NT2/D1 (cell line): ENCODE measurements around the gene PRODH2.
A peak's percentile ranks its signal among the peaks of the same experiment; 100 is the strongest.

Experiments used
- DNase-seq: peaks from one replicate; pipeline ENCODE4 v3.0.0-alpha.2; 2011; ENCODE audit warnings: low read depth, low spot score
- H3K27me3 ChIP-seq: 2 replicates; pipeline ENCODE4 v1.6.0; 2011; ENCODE audit warnings: mild to moderate bottlenecking; ENCODE audit not compliant: insufficient read length, insufficient read depth
- H3K36me3 ChIP-seq: 2 replicates; pipeline ENCODE4 v1.6.1; 2011; ENCODE audit warnings: mild to moderate bottlenecking, low read length, mixed read lengths; ENCODE audit not compliant: insufficient read depth, insufficient read length
- H3K4me1 ChIP-seq: 2 replicates; pipeline ENCODE4 v1.5.1; 2011; ENCODE audit not compliant: insufficient read depth, insufficient read length
- H3K4me3 ChIP-seq: 2 replicates; pipeline ENCODE4 v1.5.1; 2011; ENCODE audit warnings: low read depth; ENCODE audit not compliant: insufficient read length
- H3K9ac ChIP-seq: 2 replicates; pipeline ENCODE4 v1.6.0; 2011; ENCODE audit warnings: low read depth; ENCODE audit not compliant: insufficient read length
- H3K9me3 ChIP-seq: 2 replicates; pipeline ENCODE4 v1.5.1; 2011; ENCODE audit warnings: mild to moderate bottlenecking, low read length; ENCODE audit not compliant: insufficient read depth
- SUZ12 ChIP-seq: IDR thresholded peaks from 2 replicates; pipeline ENCODE4 v1.6.1; 2011; ENCODE audit not compliant: insufficient read length, insufficient read depth; ENCODE audit errors: extremely low read depth
- YY1 ChIP-seq: IDR thresholded peaks from 2 replicates; pipeline ENCODE4 v1.6.1; 2011; ENCODE audit not compliant: insufficient read length, insufficient read depth
- ZNF274 ChIP-seq: IDR thresholded peaks from 2 replicates; pipeline ENCODE4 v1.6.1; 2011; ENCODE audit warnings: mild to moderate bottlenecking, low read depth, low read length

PRODH2 gene

DNA sequence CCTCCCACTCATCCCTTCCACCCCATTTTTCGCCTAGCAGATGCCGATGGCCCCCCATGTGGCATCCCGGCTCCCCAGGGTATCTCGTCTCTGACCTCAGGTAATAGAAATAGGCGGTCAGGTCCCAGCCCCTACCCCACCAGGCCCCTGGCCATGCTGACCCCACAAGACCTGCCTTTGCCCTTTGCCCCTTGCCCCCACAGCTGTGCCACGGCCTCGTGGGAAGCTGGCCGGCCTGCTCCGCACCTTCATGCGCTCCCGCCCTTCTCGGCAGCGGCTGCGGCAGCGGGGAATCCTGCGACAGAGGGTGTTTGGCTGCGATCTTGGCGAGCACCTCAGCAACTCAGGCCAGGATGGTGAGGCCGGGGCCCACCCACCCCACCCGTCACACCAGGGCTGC lies 31.9 kb downstream of the PRODH2 start:
- H3K4me3 ChIP-seq: no peak overlapping the region
- DNase-seq: no peak
- H3K9ac ChIP-seq: no peak overlapping the region
- peaks cover 18% of the 10 kb centered on the region for H3K27me3 ChIP-seq
- no peaks in the 10 kb centered on the region for H3K36me3 ChIP-seq
- TF ChIP-seq YY1: no peak
- TF ChIP-seq SUZ12: no peak
- no peak for TF ChIP-seq ZNF274
- peaks cover 23% of the 10 kb centered on the region for H3K4me1 ChIP-seq
- no peaks in the 10 kb centered on the region for H3K9me3 ChIP-seq

- Histone ChIP-seq H3K4me1 (peaks cover 20% of the 10 kb centered on the region), H3K27me3 (peaks cover 18% of the 10 kb centered on the region), H3K9me3 (no peaks in the 10 kb centered on the region), H3K4me3 (no peak overlapping the region), H3K9ac (no peak overlapping the region), H3K36me3 (no peaks in the 10 kb centered on the region)
- no peak for TF ChIP-seq ZNF274
- TF ChIP-seq SUZ12: no peak
- no peak for DNase-seq
These were observed 32.6 kb downstream of the PRODH2 start for GRCh38 chr19:35780058-35780457.

GRCh38 chr19:35779033-35779432 lies 33.6 kb downstream of the PRODH2 start:
- TF ChIP-seq ZNF274 (no peak), SUZ12 (no peak), YY1 (no peak)
- H3K4me3 ChIP-seq: no peak overlapping the region
- H3K9me3 ChIP-seq: no peaks in the 10 kb centered on the region
- no peaks in the 10 kb centered on the region for H3K36me3 ChIP-seq
- H3K9ac ChIP-seq: no peak overlapping the region
- peaks cover 24% of the 10 kb centered on the region for H3K27me3 ChIP-seq
- DNase-seq: no peak
- H3K4me1 ChIP-seq: peaks cover 23% of the 10 kb centered on the region

- H3K9me3 ChIP-seq: no peaks in the 10 kb centered on the region
These were observed 34.7 kb downstream of the PRODH2 start for GRCh38 chr19:35777961-35778360.

DNA sequence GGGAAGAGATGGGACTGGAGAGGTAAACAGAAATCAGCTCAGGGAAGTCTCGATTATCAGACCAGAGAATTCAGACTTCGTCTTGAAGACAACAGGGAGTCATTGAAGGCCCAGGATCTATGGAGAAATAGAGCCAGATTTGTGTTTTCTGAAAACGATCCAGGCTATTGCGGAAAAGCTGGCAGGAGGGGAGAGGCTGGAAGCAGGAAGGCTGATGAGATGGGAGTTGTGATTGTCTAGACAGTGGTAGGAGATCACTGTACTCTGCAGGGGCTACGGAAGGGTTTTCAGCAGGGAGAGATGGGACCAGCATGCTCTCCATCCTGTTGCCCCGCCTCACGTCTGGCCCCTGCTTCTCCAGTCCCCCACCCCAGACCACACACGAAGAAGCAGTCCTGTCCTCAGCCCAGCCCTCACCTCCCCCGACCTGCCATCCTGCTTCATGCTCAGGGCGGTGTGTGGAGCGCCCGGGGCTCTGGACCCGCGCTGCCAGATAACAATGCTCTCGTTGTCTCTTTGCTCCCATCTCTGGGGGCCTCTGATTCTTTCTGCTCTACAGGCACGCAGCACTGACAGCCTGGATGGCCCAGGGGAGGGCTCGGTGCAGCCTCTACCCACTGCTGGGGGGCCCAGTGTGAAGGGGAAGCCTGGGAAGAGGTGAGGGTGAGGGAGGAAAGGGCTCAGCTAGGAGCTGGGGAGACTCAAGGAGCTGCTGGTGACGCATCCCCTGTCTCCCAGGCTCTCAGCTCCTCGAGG lies 35.4 kb downstream of the PRODH2 start:
- Histone ChIP-seq H3K9ac (peak overlapping the region; percentile 51), H3K27me3 (peaks cover 25% of the 10 kb centered on the region), H3K4me3 (no peak overlapping the region), H3K9me3 (no peaks in the 10 kb centered on the region), H3K36me3 (no peaks in the 10 kb centered on the region), H3K4me1 (peaks cover 22% of the 10 kb centered on the region)
- peak; percentile 40 for DNase-seq
- TF ChIP-seq ZNF274 (no peak), SUZ12 (no peak), YY1 (no peak)

More at GRCh38 chr19:35777961-35778360, 34.7 kb downstream of the PRODH2 start:
- Histone ChIP-seq H3K36me3 (no peaks in the 10 kb centered on the region), H3K9ac (peak overlapping the region; percentile 21), H3K4me1 (peaks cover 22% of the 10 kb centered on the region), H3K27me3 (peaks cover 25% of the 10 kb centered on the region), H3K4me3 (no peak overlapping the region)
- TF ChIP-seq ZNF274 (no peak), SUZ12 (no peak), YY1 (no peak)
- DNase-seq: no peak

DNA sequence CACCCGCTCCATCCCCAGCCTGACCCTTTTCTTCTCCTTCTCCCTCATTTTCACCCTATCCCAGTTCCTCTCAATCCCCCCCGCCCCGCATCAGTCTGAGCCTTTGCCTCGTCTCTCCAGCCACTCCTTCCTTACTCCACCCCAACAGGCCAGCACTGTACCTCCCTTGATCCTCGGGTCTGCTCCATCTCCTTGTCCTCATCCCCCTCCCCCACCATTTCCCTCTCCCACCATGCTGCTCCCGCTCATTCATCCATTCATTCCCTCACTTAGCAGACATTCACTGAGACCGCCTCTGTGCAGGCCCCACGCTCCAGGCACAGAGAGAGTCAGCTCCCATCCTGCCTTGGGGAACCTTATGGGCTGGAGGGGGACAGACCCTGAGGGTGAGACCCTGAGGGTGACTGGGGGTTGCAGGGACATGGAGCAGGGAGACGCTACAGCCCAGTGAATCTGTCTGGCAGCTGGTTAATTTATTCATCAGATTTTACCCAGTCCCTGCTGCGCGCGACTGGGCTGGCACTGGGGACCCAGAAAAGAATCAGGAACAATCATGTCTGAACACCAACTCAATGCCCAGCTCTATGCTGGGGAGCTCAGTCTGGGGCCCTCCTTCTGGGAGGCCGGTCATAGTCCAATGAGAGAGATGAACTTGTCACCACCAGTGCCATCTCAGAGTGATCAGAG lies 36.4 kb downstream of the PRODH2 start:
- no peak for TF ChIP-seq ZNF274
- TF ChIP-seq YY1: no peak
- TF ChIP-seq SUZ12: no peak
- DNase-seq: no peak
- H3K9me3 ChIP-seq: no peaks in the 10 kb centered on the region
- H3K4me3 ChIP-seq: no peak overlapping the region
- H3K4me1 ChIP-seq: peaks cover 16% of the 10 kb centered on the region
- H3K36me3 ChIP-seq: no peaks in the 10 kb centered on the region
- H3K9ac ChIP-seq: no peak overlapping the region
- peaks cover 25% of the 10 kb centered on the region for H3K27me3 ChIP-seq

DNA sequence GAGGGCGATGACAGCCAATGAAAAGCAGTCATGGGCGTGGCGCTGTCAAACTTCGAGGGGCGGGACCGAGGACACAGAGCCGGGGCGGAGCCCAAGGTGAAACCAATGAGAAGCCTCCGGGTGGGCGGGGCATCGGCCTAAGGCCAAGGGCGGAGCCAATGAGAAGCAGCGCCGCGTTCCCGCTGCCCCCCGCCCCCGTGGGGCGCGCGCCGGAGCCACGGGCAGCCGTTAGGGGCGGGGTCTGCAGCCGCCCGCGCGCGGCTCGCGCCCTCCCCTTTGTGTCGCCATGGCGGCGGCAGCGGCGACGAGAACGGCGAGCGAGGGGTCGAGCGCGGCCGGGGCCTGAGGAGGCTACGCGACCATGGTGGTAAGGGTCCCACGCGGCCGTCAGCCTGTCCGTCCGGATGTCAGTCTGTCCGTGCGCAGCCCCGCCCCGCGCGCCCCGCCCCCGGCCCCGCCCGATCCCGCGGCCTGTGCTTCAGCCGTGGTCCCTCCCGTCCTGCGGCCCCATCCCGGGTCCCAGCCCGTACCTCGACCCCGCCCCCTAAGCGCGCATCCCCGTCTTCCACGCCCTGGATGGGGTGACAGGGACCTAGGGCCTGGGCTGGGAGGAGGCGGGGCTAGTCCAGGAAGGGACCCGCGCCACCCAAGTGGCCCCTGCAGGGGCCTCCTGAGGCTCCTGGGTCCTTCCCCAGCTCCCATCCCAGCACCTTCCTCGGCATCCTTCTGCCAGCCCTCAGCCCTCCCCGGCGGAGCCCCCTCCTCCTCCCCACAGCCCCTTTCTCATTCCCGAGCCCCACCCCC lies 37.1 kb downstream of the PRODH2 start, which contains the start of gene ARHGAP33:
TSS of gene ARHGAP33 (plus strand) at position 267 of the 804 bp plus-strand sequence. CDS start at position 362, 95 bp downstream.
- TF ChIP-seq ZNF274: no peak
- TF ChIP-seq YY1: no peak
- TF ChIP-seq SUZ12: no peak
- peak within 1 kb of the TSS; percentile 51 for H3K4me3 ChIP-seq
- H3K9ac ChIP-seq: peak within 1 kb of the TSS; percentile 56
- DNase-seq: peak; percentile 87
- no peaks in the 10 kb centered on the region for H3K9me3 ChIP-seq
- H3K27me3 ChIP-seq: peaks cover 25% of the 10 kb centered on the region
- peaks cover 15% of the 10 kb centered on the region for H3K4me1 ChIP-seq
- no peaks in the 10 kb centered on the region for H3K36me3 ChIP-seq
